GM13977 (cell line): ENCODE data around the gene MMAB.

Source experiments
- DNase-seq: peaks from one replicate; pipeline ENCODE4 v3.0.0; 2012; ENCODE audit warnings: low spot score
- in situ Hi-C: fragments of 300-500 bp; cut with MboI; formaldehyde crosslinking; loops from one replicate; pipeline ENCODE4 v1.12.0; 2022; ENCODE audit warnings: low sequenced_read_pairs, low pct_unique_long_range_greater_than_20kb, mixed read lengths, inconsistent platforms; ENCODE audit not compliant: unreplicated experiment
- TF ChIP-seq, protein P1 (sequence below): IDR thresholded peaks from 2 replicates; pipeline ENCODE4 v1.5.1; 2012; ENCODE audit warnings: mild to moderate bottlenecking, control low read depth; ENCODE audit not compliant: insufficient read depth; ENCODE audit errors: extremely low read depth, missing control alignments

The MMAB gene

DNA sequence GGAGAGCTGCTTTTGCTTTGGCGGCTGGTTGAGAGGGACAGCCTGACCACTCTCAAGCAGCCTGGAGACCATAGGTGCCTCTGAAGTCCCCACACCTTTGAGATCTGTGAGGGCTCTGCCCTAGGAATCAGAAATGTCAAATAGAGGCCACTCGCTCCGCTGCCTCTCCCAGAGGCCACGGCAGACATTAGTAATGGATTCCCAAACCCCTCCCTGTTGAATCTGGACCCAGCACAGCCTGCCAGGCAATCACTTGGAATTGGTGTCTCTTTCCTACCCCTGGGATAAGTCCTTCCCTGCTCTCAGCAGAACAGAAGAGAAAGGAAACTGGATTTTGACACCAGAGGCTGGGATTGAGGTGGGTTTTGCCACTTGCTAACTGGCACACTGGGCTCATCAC is 25.0 kb downstream of the MMAB start:
- in situ Hi-C loops, result no loop called here

DNA sequence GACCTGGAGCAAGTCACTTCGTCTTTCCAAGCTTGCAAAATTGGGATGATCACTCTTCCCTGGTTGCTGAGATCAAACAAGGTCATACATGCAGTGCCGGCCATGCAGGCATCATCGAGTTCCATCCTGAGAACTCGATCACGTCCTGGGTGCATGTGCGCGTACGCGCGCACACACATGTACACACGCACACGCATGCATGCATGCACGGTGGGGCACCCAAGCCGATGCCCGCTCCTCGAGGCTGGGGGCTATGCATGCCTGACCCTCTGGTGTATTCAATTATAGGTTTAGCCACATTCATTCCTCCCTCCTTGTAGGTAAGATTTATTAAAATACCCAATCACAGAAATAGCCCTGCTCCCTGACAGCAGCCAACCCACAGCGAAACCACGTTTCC is 26.0 kb downstream of the MMAB start:
- no peak for DNase-seq
- in situ Hi-C loops, result no loop called here
- TF ChIP-seq, protein P1, sequence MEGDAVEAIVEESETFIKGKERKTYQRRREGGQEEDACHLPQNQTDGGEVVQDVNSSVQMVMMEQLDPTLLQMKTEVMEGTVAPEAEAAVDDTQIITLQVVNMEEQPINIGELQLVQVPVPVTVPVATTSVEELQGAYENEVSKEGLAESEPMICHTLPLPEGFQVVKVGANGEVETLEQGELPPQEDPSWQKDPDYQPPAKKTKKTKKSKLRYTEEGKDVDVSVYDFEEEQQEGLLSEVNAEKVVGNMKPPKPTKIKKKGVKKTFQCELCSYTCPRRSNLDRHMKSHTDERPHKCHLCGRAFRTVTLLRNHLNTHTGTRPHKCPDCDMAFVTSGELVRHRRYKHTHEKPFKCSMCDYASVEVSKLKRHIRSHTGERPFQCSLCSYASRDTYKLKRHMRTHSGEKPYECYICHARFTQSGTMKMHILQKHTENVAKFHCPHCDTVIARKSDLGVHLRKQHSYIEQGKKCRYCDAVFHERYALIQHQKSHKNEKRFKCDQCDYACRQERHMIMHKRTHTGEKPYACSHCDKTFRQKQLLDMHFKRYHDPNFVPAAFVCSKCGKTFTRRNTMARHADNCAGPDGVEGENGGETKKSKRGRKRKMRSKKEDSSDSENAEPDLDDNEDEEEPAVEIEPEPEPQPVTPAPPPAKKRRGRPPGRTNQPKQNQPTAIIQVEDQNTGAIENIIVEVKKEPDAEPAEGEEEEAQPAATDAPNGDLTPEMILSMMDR, result no peak

More for the DNA sequence above, 25.0 kb downstream of the MMAB start:
- DNase-seq, result no peak
- TF ChIP-seq, protein P1, result no peak

DNA sequence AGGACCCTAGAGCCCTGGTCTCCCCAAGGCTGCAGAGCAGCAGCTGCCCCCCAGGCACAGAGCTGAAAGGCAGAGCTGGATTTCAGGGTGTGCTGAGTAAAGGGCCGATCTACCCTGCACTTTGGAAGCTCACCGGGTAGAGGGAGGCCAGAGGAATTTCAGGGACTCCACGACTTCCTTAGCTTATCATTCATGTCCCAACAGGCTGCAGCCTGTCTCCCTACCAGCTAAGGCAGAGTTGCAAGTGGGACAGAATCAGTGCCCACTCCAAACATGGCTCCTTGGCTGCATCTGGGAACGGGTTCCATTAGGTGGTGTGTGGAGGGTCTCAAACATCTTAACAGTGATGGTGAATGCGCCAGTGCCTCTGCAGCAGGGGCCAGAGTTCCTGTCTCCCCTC is 27.5 kb downstream of the MMAB start:
- TF ChIP-seq, protein P1, result no peak
- in situ Hi-C loops, result no loop called here
- no peak for DNase-seq

DNA sequence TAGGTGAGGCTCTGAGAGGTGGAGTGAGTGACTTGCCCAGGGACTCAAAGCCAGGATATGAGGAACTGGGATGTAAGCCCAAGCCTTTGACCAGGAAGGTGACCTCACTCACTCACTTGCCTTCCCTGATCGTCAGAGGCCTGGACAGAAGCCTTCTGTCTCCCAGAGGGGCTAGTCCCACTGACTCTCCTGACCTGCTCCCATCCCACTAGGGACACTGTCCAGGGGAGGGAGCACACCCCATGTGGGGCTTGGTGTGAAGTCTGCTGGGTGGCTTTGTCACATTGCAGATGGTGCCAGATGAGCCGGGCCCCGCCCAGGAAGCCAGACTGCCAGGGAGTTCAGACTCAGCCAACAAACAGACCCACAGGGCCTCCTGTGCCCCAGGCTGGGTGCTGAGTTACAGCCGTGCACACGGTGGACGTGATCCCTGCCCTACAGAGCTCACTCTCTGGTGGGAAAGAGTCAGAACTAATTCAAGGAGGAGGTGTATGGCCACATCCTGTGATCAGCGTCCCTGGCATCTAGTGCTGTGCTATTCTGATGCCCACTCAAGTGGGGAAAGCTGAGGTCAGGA is 28.3 kb downstream of the MMAB start:
- no peak for DNase-seq
- TF ChIP-seq, protein P1, result no peak
- in situ Hi-C loops, result no loop called here

DNA sequence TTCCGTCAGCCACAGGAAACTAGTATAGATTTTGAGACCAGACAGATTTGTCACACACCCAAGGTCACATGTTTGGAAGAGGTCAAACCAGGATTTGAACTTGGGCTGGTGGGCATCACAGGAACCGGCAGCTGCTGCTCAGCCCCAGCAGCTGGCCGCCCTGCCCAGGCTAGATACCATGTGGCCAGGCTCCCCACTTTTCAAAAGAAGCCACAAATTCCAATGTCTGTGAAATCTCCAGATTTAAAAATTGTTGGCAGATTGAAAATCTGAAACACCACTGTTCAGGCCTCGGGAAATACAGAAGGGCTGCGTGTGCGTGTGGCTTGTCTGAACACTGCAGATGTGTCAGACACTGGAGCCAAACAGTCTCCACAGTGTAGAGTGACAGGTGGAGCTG is 30.4 kb downstream of the MMAB start:
- in situ Hi-C loops, result no loop called here
- no peak for DNase-seq

DNA sequence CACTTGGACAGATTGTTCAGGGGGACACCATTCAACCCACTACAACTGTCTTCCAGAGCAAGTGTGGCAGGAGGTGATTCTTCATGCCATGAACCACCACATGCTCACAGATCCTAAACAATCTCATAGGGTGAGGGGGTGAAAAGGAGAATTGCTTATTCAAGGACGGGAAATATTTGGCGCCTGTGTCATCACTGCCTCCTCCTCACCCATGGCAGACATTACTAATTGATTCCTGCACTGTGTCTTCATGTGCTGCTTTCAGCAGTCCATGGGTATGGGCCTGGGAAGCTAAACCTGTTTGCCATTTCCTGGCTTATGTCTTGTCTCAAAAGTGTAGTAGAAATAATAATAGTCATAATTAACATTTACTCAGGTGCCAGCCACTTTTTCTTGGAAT is 31.3 kb downstream of the MMAB start:
- DNase-seq, result no peak
- in situ Hi-C loops, result no loop called here
- TF ChIP-seq, protein P1, result no peak

More for the DNA sequence above, 30.4 kb downstream of the MMAB start:
- TF ChIP-seq, protein P1, result no peak

DNA sequence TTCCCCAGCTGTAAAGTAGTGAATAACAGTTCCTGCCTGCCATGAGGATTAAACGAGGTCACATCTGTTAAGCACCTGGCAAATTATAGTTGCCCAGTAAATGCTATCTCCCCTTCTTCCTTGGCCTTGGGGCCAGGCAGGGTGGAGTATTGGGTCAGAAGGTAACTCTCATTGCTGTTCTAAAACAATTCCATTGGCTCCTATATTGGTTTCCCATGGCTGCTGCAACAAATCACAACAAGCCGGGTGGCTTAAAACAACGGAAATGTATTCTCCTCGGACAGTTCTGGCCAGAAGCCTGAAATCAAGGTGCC is 31.9 kb downstream of the MMAB start:
- TF ChIP-seq, protein P1, result no peak
- DNase-seq, result no peak
- in situ Hi-C loops, result no loop called here
